Uterus (tissue), 4 donors: ENCODE results near the gene ORM1. TPM values are rescaled to one million over a fixed set of nuclear protein-coding genes. Genes with fewer than 3 reads are reported as not detected.

Experiments used
- DNase-seq, 2 donors: peaks; one replicate each; pipeline ENCODE4 v3.0.0-alpha.2; 2019 to 2020
- H3K27ac ChIP-seq, 2 donors: fragments of 200-600 bp; sonication (generic); 1 replicate in 1 of 2; 2 replicates in 1 of 2; pipeline ENCODE4 v1.5.1; 2016 to 2018
- H3K27me3 ChIP-seq, 2 donors: fragments of 200-600 bp; sonication (generic); one replicate each; pipeline ENCODE4 v1.5.1; 2018 to 2019; ENCODE audit warnings: control low read depth in 1 of 2
- H3K36me3 ChIP-seq, 2 donors: fragments of 200-600 bp; sonication (generic); one replicate each; pipeline ENCODE4 v1.5.1; 2019; ENCODE audit warnings: control low read depth in 1 of 2
- H3K4me1 ChIP-seq, 2 donors: fragments of 200-600 bp; sonication (generic); one replicate each; pipeline ENCODE4 v1.5.1; 2018 to 2019; ENCODE audit warnings: control low read depth in 1 of 2
- H3K4me3 ChIP-seq, 2 donors: fragments of 200-600 bp; sonication (generic); 1 replicate in 1 of 2; 2 replicates in 1 of 2; pipeline ENCODE4 v1.5.1; 2018 to 2019; ENCODE audit warnings: mild to moderate bottlenecking in 1 of 2
- H3K9me3 ChIP-seq, 2 donors: fragments of 200-600 bp; sonication (generic); one replicate each; pipeline ENCODE4 v1.5.1; 2019; ENCODE audit warnings: control low read depth in 1 of 2
- POLR2A ChIP-seq, 2 donors: fragments of 450-650 bp; IDR thresholded peaks; one replicate each; pipeline ENCODE4 v1.6.1; 2016; ENCODE audit warnings: antibody characterized with exemption in 2 of 2, mild to moderate bottlenecking in 1 of 2, moderate library complexity in 1 of 2
- intact Hi-C: fragments of 100-400 bp; cut with DNase I; formaldehyde crosslinking; loops from one replicate; pipeline ENCODE4 v1.15.1; 2023; ENCODE audit warnings: low total_unique reads
- total RNA-seq, 4 donors: library from RNA; depleted of rRNA in 3 of 4; stranded (reverse); fragments of >200 nt in 3 of 4; gene quantifications; one replicate each; pipeline versions ENCODE4 v1.1.0 to v1.2.4, GENCODE V29; 2014 to 2023
- TF ChIP-seq, protein P1 (sequence below), 4 experiments: fragments of 200-600 bp in 2 of 4; fragments of 450-650 bp in 2 of 4; sonication (generic) in 2 of 4; IDR thresholded peaks; one replicate each; pipeline ENCODE4 v1.5.1; 2016 to 2019; ENCODE audit warnings: antibody characterized with exemption in 4 of 4, mild to moderate bottlenecking in 2 of 4, moderate library complexity in 1 of 4
- donor health status: DM: yes; HTN: yes; CAD: no.

Gene ORM1
- total RNA-seq, 4 donors from 2014 or later: 1.9 to 2.4 TPM; not detected in 2

DNA sequence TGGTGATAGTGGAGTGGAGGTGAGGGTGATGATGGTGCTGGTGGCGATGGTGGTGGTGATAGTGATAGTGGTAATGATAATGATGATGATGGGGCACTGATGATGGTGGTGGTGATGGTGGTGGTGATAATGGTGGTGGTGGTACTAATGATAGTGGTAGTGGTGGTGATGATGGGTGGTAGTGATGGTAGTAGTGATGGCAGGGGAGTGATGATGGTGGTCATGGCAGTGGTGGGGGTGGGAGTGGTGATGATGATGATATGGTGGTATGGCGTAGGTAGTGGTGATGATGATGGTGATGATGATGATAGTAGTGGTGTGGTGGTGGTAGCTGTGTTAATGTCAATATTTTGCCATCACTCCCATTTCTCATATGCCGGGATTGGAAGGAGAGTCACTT lies 44.5 kb upstream of the ORM1 start:
- intact Hi-C loops: no loop called here
- no peak overlapping the region for H3K4me3 ChIP-seq
- TF ChIP-seq, protein P1, sequence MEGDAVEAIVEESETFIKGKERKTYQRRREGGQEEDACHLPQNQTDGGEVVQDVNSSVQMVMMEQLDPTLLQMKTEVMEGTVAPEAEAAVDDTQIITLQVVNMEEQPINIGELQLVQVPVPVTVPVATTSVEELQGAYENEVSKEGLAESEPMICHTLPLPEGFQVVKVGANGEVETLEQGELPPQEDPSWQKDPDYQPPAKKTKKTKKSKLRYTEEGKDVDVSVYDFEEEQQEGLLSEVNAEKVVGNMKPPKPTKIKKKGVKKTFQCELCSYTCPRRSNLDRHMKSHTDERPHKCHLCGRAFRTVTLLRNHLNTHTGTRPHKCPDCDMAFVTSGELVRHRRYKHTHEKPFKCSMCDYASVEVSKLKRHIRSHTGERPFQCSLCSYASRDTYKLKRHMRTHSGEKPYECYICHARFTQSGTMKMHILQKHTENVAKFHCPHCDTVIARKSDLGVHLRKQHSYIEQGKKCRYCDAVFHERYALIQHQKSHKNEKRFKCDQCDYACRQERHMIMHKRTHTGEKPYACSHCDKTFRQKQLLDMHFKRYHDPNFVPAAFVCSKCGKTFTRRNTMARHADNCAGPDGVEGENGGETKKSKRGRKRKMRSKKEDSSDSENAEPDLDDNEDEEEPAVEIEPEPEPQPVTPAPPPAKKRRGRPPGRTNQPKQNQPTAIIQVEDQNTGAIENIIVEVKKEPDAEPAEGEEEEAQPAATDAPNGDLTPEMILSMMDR (IDR thresholded peaks at IDR 0.05): no peak
- TF ChIP-seq POLR2A (IDR thresholded peaks at IDR 0.05): no peak
- no peaks in the 10 kb centered on the region for H3K4me1 ChIP-seq
- no peak for DNase-seq
- no peaks in the 10 kb centered on the region for H3K9me3 ChIP-seq
- no peaks in the 10 kb centered on the region for H3K36me3 ChIP-seq
- no peaks in the 10 kb centered on the region for H3K27me3 ChIP-seq
- no peak overlapping the region for H3K27ac ChIP-seq

DNA sequence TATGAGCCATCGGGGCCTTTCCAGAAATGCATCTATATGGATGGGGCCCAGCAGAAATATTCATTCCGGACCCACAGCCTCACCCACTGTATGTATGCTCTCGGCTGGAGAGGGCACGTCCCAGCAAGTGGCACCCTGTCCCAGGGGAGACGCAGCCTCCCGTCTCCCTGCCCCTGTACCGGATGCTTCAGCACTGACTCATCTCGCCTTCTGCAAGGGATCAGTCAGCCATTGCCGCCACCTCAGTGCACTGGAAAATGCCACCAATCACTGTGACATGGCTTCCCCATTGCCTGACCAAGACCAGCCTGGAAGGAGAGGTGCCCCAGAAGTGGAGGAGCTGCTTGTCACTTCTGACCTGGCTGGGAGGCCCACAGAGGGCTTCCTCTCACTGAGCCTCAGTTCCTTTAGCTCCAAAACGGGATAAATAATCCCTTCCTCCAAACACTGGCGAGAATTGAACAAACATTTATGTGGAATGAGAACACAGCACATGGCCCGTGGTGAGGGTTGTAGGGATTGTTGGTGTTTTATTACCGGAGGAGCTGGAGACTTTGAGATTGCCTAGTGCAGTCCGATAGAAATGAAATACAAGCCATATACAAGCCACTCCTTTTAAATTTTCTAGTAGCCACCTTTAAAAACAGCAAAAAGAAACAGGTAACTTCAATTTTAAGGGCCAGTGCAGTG lies 43.9 kb upstream of the ORM1 start:
- no peak overlapping the region for H3K27ac ChIP-seq

DNA sequence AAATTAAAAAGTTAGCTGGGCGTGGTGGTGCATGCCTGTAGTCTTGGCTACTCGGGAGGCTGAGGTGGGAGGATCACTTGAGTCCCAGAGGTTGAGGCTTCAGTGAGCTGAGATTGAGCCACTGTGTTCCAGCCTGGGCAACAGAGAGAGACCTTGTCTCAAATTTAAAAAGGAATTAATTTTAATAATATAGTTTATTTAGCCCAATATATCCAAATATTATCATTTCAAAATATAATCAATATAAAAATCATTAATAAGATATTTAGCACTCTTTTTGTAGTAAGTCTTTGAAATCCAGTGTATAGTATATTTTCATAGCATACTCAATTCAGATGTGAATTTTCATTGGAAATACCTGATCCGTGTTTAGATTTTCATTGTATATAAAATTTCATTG lies 43.2 kb upstream of the ORM1 start:
- peak in 1 of 2 donors; percentile 5 for DNase-seq
- Histone ChIP-seq H3K4me3 (no peak overlapping the region), H3K36me3 (no peaks in the 10 kb centered on the region), H3K4me1 (no peaks in the 10 kb centered on the region), H3K27ac (no peak overlapping the region), H3K9me3 (no peaks in the 10 kb centered on the region), H3K27me3 (no peaks in the 10 kb centered on the region)
- TF ChIP-seq, protein P1 (IDR thresholded peaks at IDR 0.05): no peak
- TF ChIP-seq POLR2A (IDR thresholded peaks at IDR 0.05): no peak
- intact Hi-C loops: no loop called here

More for the DNA sequence above, 43.9 kb upstream of the ORM1 start:
- Histone ChIP-seq H3K4me3 (no peak overlapping the region), H3K27me3 (no peaks in the 10 kb centered on the region), H3K4me1 (no peaks in the 10 kb centered on the region), H3K9me3 (no peaks in the 10 kb centered on the region), H3K36me3 (no peaks in the 10 kb centered on the region)
- intact Hi-C loops: no loop called here
- DNase-seq: peak; percentile 15
- no peak for TF ChIP-seq POLR2A (IDR thresholded peaks at IDR 0.05)
- TF ChIP-seq, protein P1 (IDR thresholded peaks at IDR 0.05): no peak

DNA sequence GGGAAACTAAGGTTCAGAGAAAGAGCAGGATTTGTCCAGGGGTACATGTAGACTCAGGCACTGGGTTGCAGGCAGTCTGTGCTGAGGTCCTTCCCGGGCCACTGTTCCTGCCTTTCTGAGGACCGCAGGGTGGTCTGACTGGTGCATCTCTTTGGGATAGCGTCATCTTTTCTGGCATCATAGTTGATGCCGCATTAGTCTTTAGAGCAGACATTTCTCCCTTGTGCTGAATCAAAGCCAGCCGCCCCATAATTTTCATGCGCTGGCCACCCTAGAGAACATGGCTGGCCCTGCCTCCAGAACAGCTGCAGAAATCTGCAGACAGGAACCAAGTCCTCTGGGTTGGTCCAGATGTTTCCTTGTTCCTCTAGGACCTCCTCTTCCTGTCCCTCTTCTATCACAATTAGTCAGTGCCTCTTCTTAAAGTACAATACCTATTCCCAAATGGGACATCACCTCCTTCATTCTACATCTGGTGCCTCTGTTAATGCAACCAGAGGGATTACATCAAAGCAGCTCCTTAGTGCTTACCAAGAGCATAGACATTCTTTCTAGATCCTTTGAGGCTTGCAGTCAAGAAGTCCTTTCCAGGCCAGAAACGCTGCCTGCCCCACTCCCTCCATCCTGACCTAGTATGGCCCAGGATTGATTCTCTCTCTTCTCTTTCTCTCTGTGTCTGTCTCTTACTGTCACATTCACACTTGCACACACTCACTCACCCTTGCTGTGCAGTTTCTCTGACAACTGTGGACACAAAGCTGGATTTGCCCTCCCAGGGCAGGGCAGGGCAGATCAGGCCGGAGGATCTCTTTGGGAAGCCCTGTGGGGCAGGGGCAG lies 42.0 kb upstream of the ORM1 start:
- TF ChIP-seq, protein P1 (IDR thresholded peaks at IDR 0.05): no peak
- no peak for TF ChIP-seq POLR2A (IDR thresholded peaks at IDR 0.05)
- H3K4me3 ChIP-seq: no peak overlapping the region
- H3K4me1 ChIP-seq: no peaks in the 10 kb centered on the region
- no peaks in the 10 kb centered on the region for H3K27me3 ChIP-seq
- H3K27ac ChIP-seq: no peak overlapping the region
- no peaks in the 10 kb centered on the region for H3K9me3 ChIP-seq
- no peaks in the 10 kb centered on the region for H3K36me3 ChIP-seq
- intact Hi-C loops: no loop called here
- DNase-seq: peak; percentile 7 to 26
